Fibroblast of lung (primary cell): ENCODE measurements around the gene DUSP28. TPM values are rescaled to one million over a fixed set of nuclear protein-coding genes. Genes with fewer than 3 reads are reported as not detected.

Experiments used
- DNase-seq, 2 donors: peaks; one replicate each; pipeline versions ENCODE4 v3.0.0 to v3.0.0-alpha.2; 2010; ENCODE audit warnings: low read depth in 2 of 2
- H2AFZ ChIP-seq: 2 replicates; pipeline ENCODE4 v1.5.1; 2012; ENCODE audit warnings: low read length, control low read depth, inconsistent platforms
- H3K27ac ChIP-seq: 2 replicates; pipeline ENCODE4 v1.5.1; 2011; ENCODE audit warnings: low read length, control low read depth; ENCODE audit not compliant: insufficient read depth
- H3K27me3 ChIP-seq: 2 replicates; pipeline ENCODE4 v1.5.1; 2011; ENCODE audit warnings: mild to moderate bottlenecking, low read length; ENCODE audit not compliant: control insufficient read depth, insufficient read depth
- H3K36me3 ChIP-seq: 2 replicates; pipeline ENCODE4 v1.5.1; 2011; ENCODE audit warnings: low read length; ENCODE audit not compliant: control insufficient read depth, insufficient read depth
- H3K4me1 ChIP-seq: 2 replicates; pipeline ENCODE4 v1.5.1; 2011; ENCODE audit warnings: low read length; ENCODE audit not compliant: control insufficient read depth, insufficient read depth; ENCODE audit errors: extremely low read depth
- H3K4me2 ChIP-seq: 2 replicates; pipeline ENCODE4 v1.5.1; 2011; ENCODE audit warnings: low read length, control low read depth; ENCODE audit not compliant: insufficient read depth; ENCODE audit errors: extremely low read depth
- H3K4me3 ChIP-seq, 4 experiments: fragments of 200-600 bp in 1 of 4; sonication (generic) in 1 of 4; replicated peaks in 1 of 4; 2 replicates each; pipeline ENCODE4 v1.5.1; 2011 to 2016; ENCODE audit warnings: low read length in 4 of 4, low read depth in 3 of 4, mild to moderate bottlenecking in 3 of 4, control low read depth in 2 of 4, inconsistent platforms in 1 of 4, mixed read lengths in 1 of 4; ENCODE audit not compliant: insufficient read depth in 1 of 4; ENCODE audit errors: control extremely low read depth in 1 of 4
- H3K79me2 ChIP-seq: 2 replicates; pipeline ENCODE4 v1.5.1; 2012; ENCODE audit warnings: mild to moderate bottlenecking, low read length, inconsistent platforms; ENCODE audit not compliant: control insufficient read depth, insufficient read depth
- H3K9ac ChIP-seq: 2 replicates; pipeline ENCODE4 v1.5.1; 2011; ENCODE audit warnings: mild to moderate bottlenecking, low read length, control low read depth; ENCODE audit not compliant: insufficient read depth
- H3K9me3 ChIP-seq: 2 replicates; pipeline ENCODE4 v1.5.1; 2012; ENCODE audit warnings: low read depth, low read length; ENCODE audit not compliant: control insufficient read depth, insufficient read depth
- H4K20me1 ChIP-seq: 2 replicates; pipeline ENCODE4 v1.5.1; 2011; ENCODE audit warnings: low read length; ENCODE audit not compliant: control insufficient read depth, insufficient read depth; ENCODE audit errors: extremely low read depth
- CTCF ChIP-seq, 2 donors: IDR thresholded peaks in 1 of 2; conservative IDR thresholded peaks in 1 of 2; 1 replicate in 1 of 2; 2 replicates in 1 of 2; pipeline ENCODE4 v1.5.1; 2011 to 2012; ENCODE audit warnings: low read length in 2 of 2, control low read depth in 1 of 2, inconsistent platforms in 1 of 2, low read depth in 1 of 2, mild to moderate bottlenecking in 1 of 2
- EZH2 ChIP-seq: IDR thresholded peaks from 2 replicates; pipeline ENCODE4 v1.5.1; 2012; ENCODE audit warnings: low read length, control low read depth, mild to moderate bottlenecking; ENCODE audit errors: missing control alignments
- polyA plus RNA-seq, 2 donors: library from polyadenylated mRNA; depleted of rRNA in 1 of 2; stranded (reverse) in 1 of 2; unstranded in 1 of 2; fragments of >200 nt; gene quantifications; 2 replicates each; pipeline ENCODE4 v1.2.1, GENCODE V29; 2011 to 2012; ENCODE audit warnings: missing spikeins in 1 of 2
- total RNA-seq: library from RNA; depleted of rRNA; stranded (reverse); fragments of >200 nt; gene quantifications from 2 replicates; pipeline ENCODE4 v1.2.1, GENCODE V29; 2014

The DUSP28 gene
- total and polyA plus RNA-seq, 2 donors (not counting 1 experiment from before 2014, with no cell fraction given), result 2.5 to 3.9 TPM

GRCh38 chr2:240569998-240570530, 9.9 kb downstream of the DUSP28 start:
- H3K9ac ChIP-seq, result no peak overlapping the region
- no peak for DNase-seq
- H3K9me3 ChIP-seq, result no peaks in the 10 kb centered on the region
- H3K4me2 ChIP-seq, result no peak overlapping the region
- no peaks in the 10 kb centered on the region for H3K36me3 ChIP-seq
- H4K20me1 ChIP-seq, result no peaks in the 10 kb centered on the region
- H3K4me1 ChIP-seq, result peaks cover 23% of the 10 kb centered on the region
- H3K79me2 ChIP-seq, result peaks cover 5% of the 10 kb centered on the region
- H3K27ac ChIP-seq, result no peak overlapping the region
- H3K27me3 ChIP-seq, result no peaks in the 10 kb centered on the region
- H3K4me3 ChIP-seq, result no peak overlapping the region
- no peak overlapping the region for H2AFZ ChIP-seq
- TF ChIP-seq EZH2, result no peak
- no peak for TF ChIP-seq CTCF (conservative IDR thresholded peaks at IDR 0.05 in 1 of 2, IDR thresholded peaks at IDR 0.05 in 1 of 2; ENCODE audit: low read depth in 1 of 2, low read length in 2 of 2)

- Histone ChIP-seq H4K20me1 (no peaks in the 10 kb centered on the region), H3K79me2 (peaks cover 5% of the 10 kb centered on the region), H3K9me3 (no peaks in the 10 kb centered on the region), H2AFZ (no peak overlapping the region), H3K27ac (no peak overlapping the region), H3K36me3 (no peaks in the 10 kb centered on the region), H3K4me2 (no peak overlapping the region), H3K4me3 (no peak overlapping the region), H3K27me3 (no peaks in the 10 kb centered on the region), H3K4me1 (peaks cover 19% of the 10 kb centered on the region), H3K9ac (no peak overlapping the region)
- TF ChIP-seq CTCF (conservative IDR thresholded peaks at IDR 0.05 in 1 of 2, IDR thresholded peaks at IDR 0.05 in 1 of 2; ENCODE audit: low read depth in 1 of 2, low read length in 2 of 2) (no peak), EZH2 (no peak)
- no peak for DNase-seq
Observed at GRCh38 chr2:240570531-240571313, 10.6 kb downstream of the DUSP28 start.

- no peak overlapping the region for H3K9ac ChIP-seq
- no peak for DNase-seq
Observed at GRCh38 chr2:240571314-240571973, 11.3 kb downstream of the DUSP28 start.

More at GRCh38 chr2:240571314-240571973, 11.3 kb downstream of the DUSP28 start:
- Histone ChIP-seq H3K79me2 (peaks cover 5% of the 10 kb centered on the region), H2AFZ (no peak overlapping the region), H3K4me2 (no peak overlapping the region), H3K27me3 (no peaks in the 10 kb centered on the region), H4K20me1 (no peaks in the 10 kb centered on the region), H3K9me3 (no peaks in the 10 kb centered on the region), H3K27ac (no peak overlapping the region), H3K36me3 (no peaks in the 10 kb centered on the region), H3K4me1 (peaks cover 14% of the 10 kb centered on the region), H3K4me3 (no peak overlapping the region)
- no peak for TF ChIP-seq EZH2
- no peak for TF ChIP-seq CTCF (conservative IDR thresholded peaks at IDR 0.05 in 1 of 2, IDR thresholded peaks at IDR 0.05 in 1 of 2; ENCODE audit: low read depth in 1 of 2, low read length in 2 of 2)
